ENCODE results near the gene PHACTR3. TPM values are rescaled to one million over a fixed set of nuclear protein-coding genes. Genes with fewer than 3 reads are reported as not detected.
"Not testable (repeated sequence)": the region's sequence is repeated elsewhere in the genome, so short reads cannot be mapped to it uniquely, and the experiment has no call there.

Gene PHACTR3
- under 1 TPM in 4 of 6 experiments, not detected in 2; 0.12 to 0.35 (median 0.23) TPM for total RNA-seq
- long read RNA-seq, result 0 reads

DNA sequence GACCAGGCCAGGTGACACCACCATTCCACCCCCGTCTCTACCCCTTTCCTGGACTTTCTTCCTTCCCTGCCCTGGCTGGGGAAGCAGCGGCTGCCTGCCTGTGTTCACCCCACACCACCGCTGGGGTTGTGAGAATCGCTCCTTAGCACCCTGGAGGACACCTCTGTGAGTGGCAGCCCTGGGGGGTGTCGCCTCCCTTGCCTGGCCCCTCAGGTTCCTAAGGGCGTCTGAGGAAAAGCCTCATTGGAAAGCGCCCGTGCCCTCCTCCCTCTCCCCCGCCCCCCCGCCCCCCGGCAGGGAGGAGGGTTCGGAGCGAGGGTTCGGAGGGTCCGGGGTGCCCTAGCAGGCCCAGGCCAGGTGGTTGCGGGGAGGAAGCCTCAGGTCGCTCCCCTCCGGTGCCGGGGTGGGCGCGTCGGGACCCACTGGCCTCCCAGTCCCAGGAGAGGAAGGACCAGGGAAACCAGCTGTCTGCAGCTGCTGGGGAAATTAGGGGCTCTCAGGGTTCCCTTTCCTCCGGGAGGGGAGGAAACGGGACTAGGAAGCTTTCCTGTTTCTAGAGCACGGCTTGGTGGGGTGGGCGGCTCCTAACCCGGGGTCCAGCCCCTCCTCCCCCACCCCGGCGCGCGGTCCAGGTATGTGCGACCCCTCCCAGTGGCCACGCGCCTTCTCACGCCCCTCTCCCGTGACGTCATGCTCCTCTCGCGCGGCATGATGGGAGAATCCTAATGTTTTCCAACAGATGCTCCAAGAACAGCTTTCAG, at the start of gene PHACTR3:
PHACTR3 (plus strand) TSS at position 760 of the 761 bp plus-strand sequence. CDS start 475 bp downstream, outside the sequence.
- H3K4me3 ChIP-seq, result no peak within 1 kb of the TSS
- H3K9me3 ChIP-seq, result no peaks in the 10 kb centered on the region
- intact Hi-C loops (cut with DNase I), result no loop called here
- no peak within 1 kb of the TSS for H3K27ac ChIP-seq
- WGBS (ENCODE audit: insufficient coverage, low coverage, low lambda C conversion rate, missing lambda C conversion rate), result 16% methylated on average over 4 of the region's 40 CpGs
- H3K4me1 ChIP-seq, result no peaks in the 10 kb centered on the region
- TF ChIP-seq CTCF (IDR thresholded peaks at IDR 0.05) (no peak), POLR2A (IDR thresholded peaks at IDR 0.05) (no peak)
- no peak for DNase-seq
- H3K36me3 ChIP-seq, result no peaks in the 10 kb centered on the region
- no peaks in the 10 kb centered on the region for H3K27me3 ChIP-seq
- no peak for ATAC-seq

DNA sequence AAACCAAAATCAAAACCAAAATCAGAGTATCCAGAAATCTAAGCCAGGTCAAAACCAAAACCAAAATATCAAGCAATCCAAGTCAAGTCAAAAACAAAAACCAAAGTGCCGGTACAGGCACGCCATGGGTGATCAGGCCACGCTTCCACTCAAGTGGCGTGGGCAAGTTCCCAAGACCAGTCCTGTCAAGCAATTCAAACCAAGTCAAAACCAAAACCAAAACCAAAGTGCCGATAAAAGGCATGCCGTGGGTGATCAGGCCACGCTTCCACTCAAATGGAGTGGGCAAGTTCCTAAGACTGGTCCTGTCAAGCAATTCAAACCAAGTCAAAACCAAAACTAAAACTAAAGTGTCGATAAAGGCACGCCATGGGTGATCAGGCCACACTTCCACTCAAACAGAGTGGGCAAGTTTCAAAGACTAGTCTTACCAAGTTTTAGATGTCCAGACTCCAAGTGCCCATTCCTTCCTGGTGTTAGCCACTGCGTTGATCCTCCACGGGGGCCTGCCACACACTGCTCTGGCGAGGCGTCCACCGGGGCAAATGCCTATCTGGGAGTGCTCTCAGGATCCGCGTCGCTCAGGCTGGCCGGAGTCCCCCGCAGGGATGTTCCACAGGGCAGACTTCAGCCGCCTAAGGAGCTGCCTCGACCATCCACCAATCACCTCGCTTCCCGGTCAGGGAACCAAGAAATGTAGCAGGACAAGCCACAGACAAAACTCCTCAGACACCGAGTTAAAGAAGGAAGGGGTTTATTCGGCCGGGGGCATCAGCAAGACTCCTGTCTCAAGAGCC, 46.4 kb upstream of the PHACTR3 start:
- H3K27ac ChIP-seq; intact Hi-C loops (cut with DNase I); ATAC-seq; DNase-seq; H3K4me1 ChIP-seq; H3K9me3 ChIP-seq; H3K36me3 ChIP-seq; H3K4me3 ChIP-seq; H3K27me3 ChIP-seq: not testable (repeated sequence)
- WGBS (ENCODE audit: insufficient coverage, low coverage, low lambda C conversion rate, missing lambda C conversion rate), result 87% methylated on average over 19 of the region's 26 CpGs

- H3K4me3 ChIP-seq, result no peak overlapping the region
- DNase-seq, result no peak
- no peaks in the 10 kb centered on the region for H3K36me3 ChIP-seq
- no peak for ATAC-seq
- no peaks in the 10 kb centered on the region for H3K27me3 ChIP-seq
- no peak overlapping the region for H3K27ac ChIP-seq
- no peaks in the 10 kb centered on the region for H3K9me3 ChIP-seq
- TF ChIP-seq CTCF (IDR thresholded peaks at IDR 0.05) (no peak), POLR2A (IDR thresholded peaks at IDR 0.05) (no peak)
- WGBS (ENCODE audit: insufficient coverage, low coverage, low lambda C conversion rate, missing lambda C conversion rate), result 72% methylated on average over 8 of the region's 14 CpGs
- intact Hi-C loops (cut with DNase I), result no loop called here
- no peaks in the 10 kb centered on the region for H3K4me1 ChIP-seq
Measured at GRCh38 chr20:59559024-59559817, 45.1 kb upstream of the PHACTR3 start.

- no peaks in the 10 kb centered on the region for H3K36me3 ChIP-seq
- H3K27ac ChIP-seq, result no peak overlapping the region
- DNase-seq, result no peak
Measured at GRCh38 chr20:59559863-59560262, 44.5 kb upstream of the PHACTR3 start.

More at GRCh38 chr20:59559863-59560262, 44.5 kb upstream of the PHACTR3 start:
- no peaks in the 10 kb centered on the region for H3K4me1 ChIP-seq
- TF ChIP-seq CTCF (IDR thresholded peaks at IDR 0.05), result no peak
- TF ChIP-seq POLR2A (IDR thresholded peaks at IDR 0.05), result no peak
- no peak overlapping the region for H3K4me3 ChIP-seq
- 63% methylated on average over 6 of the region's 7 CpGs for WGBS (ENCODE audit: insufficient coverage, low coverage, low lambda C conversion rate, missing lambda C conversion rate)
- intact Hi-C loops (cut with DNase I), result no loop called here
- H3K27me3 ChIP-seq, result no peaks in the 10 kb centered on the region
- ATAC-seq, result no peak
- H3K9me3 ChIP-seq, result no peaks in the 10 kb centered on the region

Data from right lobe of liver (tissue), 6 donors.